Muscle layer of duodenum (tissue), 2 donors: ENCODE measurements around the gene SHF.

Source experiments
- H3K27ac ChIP-seq: one replicate; pipeline ENCODE4 v1.7.0; 2013; ENCODE audit warnings: mild to moderate bottlenecking, low read length
- H3K27me3 ChIP-seq: one replicate; pipeline ENCODE4 v1.7.0; 2013; ENCODE audit warnings: low read depth, mild to moderate bottlenecking, control low read depth, low read length
- H3K36me3 ChIP-seq, 2 donors: one replicate each; pipeline ENCODE4 v1.7.0; 2013; ENCODE audit warnings: low read length in 2 of 2, control low read depth in 1 of 2, mild to moderate bottlenecking in 1 of 2; ENCODE audit not compliant: insufficient read depth in 2 of 2, control insufficient read depth in 1 of 2
- H3K4me1 ChIP-seq, 2 donors: one replicate each; pipeline ENCODE4 v1.7.0; 2013; ENCODE audit warnings: low read length in 2 of 2, mild to moderate bottlenecking in 2 of 2, control low read depth in 1 of 2, moderate library complexity in 1 of 2; ENCODE audit not compliant: insufficient read depth in 2 of 2, control insufficient read depth in 1 of 2
- H3K4me3 ChIP-seq, 2 donors: one replicate each; pipeline ENCODE4 v1.7.0; 2013; ENCODE audit warnings: low read length in 2 of 2, low read depth in 1 of 2, mild to moderate bottlenecking in 1 of 2
- H3K9me3 ChIP-seq, 2 donors: one replicate each; pipeline ENCODE4 v1.7.0; 2013; ENCODE audit warnings: low read length in 2 of 2, control low read depth in 1 of 2, mild to moderate bottlenecking in 1 of 2; ENCODE audit not compliant: control insufficient read depth in 1 of 2
- donor health status: healthy.

The SHF gene

DNA sequence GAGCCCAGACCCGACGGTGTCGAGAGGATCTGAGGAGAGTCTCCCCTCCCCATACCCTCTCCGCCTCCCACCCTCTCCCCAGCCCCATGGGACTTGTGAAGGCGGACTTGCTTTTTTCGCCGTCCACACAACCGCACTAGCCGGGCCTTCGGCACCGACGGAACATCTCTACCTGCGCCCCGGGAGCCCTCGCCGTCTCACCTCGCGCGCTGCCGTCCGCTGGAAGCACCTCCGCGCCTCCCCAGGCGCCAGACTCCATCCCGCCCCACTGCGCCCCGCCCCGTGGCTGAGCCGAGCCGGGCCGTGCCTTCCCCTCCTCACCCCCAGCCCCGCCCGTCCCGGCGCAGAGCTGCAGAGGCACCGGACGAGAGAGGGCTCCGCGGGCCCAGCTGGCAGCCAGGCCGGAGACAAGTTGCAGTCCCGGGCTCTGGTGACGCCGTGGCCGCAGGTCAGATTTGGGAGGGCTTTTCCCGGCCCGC lies 58.1 kb downstream of the SHF start, which contains the start of the genes DUOX1 and DUOXA1:
DUOX1 (plus strand) TSS at position 344 of the 479 bp plus-strand sequence. CDS start 1,973 bp downstream, outside the sequence.
DUOXA1 (minus strand) TSS at position 229 of the 479 bp plus-strand sequence. CDS start 6,865 bp downstream, outside the sequence.
- peak within 1 kb of the TSS in 1 of 2 donors; percentile 45 for H3K4me3 ChIP-seq
- no peaks in the 10 kb centered on the region for H3K4me1 ChIP-seq
- H3K27ac ChIP-seq = no peak within 1 kb of the TSS
- no peaks in the 10 kb centered on the region for H3K36me3 ChIP-seq
- no peaks in the 10 kb centered on the region for H3K9me3 ChIP-seq
- H3K27me3 ChIP-seq = peaks cover 48% of the 10 kb centered on the region

DNA sequence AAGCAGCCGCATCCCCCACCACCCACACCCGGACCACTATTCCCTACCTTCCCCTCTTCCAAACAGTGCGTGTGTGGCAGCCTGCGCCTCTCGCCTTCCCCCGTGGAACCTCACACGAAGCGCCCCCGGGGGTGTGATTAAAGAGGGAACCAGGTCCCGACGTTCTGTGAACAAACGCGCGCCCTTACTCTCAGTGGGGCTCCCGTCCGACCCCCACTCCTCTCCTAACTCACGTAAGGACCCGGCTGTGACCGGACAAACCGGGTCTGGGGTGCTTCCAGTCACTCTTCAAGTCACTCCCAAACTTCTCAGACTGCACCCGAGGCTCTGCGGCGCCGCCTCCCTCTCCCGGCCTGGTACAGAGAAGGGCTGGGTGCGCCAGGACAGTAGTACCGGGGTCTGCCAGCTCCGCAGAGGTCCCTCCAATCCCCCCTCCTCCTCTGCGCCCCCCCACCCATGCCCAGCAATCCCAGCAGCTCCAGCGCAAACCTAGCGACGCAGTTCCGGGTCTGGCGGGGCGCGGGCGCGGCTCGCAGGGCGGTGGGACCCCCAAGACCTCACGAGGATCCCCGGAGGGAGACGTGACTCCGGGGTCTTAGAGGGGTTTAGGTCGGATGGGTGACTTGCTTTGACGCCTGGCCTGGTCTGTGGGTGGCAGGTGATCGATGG lies 58.7 kb downstream of the SHF start:
- H3K9me3 ChIP-seq = no peaks in the 10 kb centered on the region
- H3K36me3 ChIP-seq = no peaks in the 10 kb centered on the region
- H3K27me3 ChIP-seq = peaks cover 42% of the 10 kb centered on the region
- peak overlapping the region in 1 of 2 donors; percentile 45 for H3K4me3 ChIP-seq
- H3K4me1 ChIP-seq = no peaks in the 10 kb centered on the region
- no peak overlapping the region for H3K27ac ChIP-seq

DNA sequence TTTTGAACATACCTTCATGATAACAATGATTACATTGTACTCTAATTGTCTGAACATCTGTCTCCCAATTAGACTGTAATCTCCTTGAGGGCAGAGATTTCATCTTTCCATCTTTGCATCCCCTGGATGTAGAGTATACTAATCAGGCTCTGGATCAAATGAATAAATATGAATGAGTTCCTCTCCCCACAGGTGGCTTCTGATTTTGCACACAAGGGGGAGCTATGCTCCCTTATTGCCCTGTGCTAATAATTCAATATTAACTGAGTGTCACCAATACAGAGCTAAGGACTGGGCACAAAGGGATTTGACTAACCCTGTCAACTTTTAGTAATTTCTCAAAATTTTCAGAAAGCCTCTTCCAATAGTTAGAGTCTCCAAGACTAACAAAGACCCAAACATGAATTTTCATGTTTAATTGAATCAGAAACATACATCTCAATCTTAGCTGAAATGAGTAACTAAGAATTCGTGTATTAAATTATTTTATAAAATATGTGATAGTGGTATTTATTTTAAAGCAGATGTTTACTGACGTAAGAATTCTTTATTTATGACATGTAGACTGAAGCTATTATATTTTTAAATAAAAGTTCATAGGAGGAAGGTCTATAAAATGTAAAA lies 61.1 kb downstream of the SHF start:
- H3K27ac ChIP-seq = no peak overlapping the region
- no peaks in the 10 kb centered on the region for H3K36me3 ChIP-seq
- no peaks in the 10 kb centered on the region for H3K9me3 ChIP-seq
- H3K4me1 ChIP-seq = no peaks in the 10 kb centered on the region
- H3K4me3 ChIP-seq = no peak overlapping the region
- peaks cover 33% of the 10 kb centered on the region for H3K27me3 ChIP-seq

DNA sequence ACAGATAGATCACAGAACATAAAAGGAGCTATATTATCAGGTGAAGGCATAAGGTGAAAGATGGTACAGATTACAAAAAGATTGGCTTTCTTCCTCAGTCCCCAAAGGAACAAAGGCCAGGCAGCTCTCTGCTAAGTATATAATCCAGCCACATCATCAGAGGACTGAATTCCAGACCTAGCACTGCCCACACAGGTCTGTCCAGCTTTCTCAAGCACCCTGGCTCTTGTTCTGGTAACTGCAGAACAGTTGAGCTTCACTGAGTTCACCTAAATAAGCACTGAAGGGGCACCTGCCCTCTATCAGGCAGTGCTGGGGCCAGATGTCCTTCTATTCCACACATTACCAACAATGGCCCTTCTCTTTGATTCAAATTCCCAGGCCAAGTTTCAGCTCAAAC lies 64.4 kb downstream of the SHF start:
- Histone ChIP-seq H3K4me1 (no peaks in the 10 kb centered on the region), H3K27me3 (peaks cover 17% of the 10 kb centered on the region), H3K27ac (no peak overlapping the region), H3K9me3 (no peaks in the 10 kb centered on the region), H3K4me3 (no peak overlapping the region), H3K36me3 (no peaks in the 10 kb centered on the region)

DNA sequence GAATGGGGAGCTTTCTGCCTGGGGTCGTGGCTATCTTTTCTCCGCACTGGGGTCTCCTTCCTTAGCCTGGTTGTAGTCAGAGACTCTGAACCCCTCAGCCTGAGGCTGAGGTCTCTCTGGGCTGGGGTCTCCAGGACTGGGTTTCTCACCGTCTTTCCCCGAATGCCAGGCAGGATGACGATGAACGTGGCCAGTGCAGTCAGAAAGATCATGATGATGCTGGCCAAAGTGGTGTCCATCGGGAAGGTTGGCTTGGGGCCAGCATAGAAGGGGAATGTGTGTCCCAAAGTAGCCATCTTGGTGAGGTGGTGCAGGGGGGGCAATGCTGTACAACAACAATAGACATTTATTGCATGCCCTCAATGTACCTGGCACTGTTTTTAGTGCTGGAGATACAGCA lies 65.0 kb downstream of the SHF start:
- H3K4me3 ChIP-seq = no peak overlapping the region
- H3K36me3 ChIP-seq = no peaks in the 10 kb centered on the region
- H3K9me3 ChIP-seq = no peaks in the 10 kb centered on the region
- no peak overlapping the region for H3K27ac ChIP-seq
- H3K27me3 ChIP-seq = peaks cover 14% of the 10 kb centered on the region
- peaks cover 0 to 3% of the 10 kb centered on the region in 2 donors for H3K4me1 ChIP-seq

DNA sequence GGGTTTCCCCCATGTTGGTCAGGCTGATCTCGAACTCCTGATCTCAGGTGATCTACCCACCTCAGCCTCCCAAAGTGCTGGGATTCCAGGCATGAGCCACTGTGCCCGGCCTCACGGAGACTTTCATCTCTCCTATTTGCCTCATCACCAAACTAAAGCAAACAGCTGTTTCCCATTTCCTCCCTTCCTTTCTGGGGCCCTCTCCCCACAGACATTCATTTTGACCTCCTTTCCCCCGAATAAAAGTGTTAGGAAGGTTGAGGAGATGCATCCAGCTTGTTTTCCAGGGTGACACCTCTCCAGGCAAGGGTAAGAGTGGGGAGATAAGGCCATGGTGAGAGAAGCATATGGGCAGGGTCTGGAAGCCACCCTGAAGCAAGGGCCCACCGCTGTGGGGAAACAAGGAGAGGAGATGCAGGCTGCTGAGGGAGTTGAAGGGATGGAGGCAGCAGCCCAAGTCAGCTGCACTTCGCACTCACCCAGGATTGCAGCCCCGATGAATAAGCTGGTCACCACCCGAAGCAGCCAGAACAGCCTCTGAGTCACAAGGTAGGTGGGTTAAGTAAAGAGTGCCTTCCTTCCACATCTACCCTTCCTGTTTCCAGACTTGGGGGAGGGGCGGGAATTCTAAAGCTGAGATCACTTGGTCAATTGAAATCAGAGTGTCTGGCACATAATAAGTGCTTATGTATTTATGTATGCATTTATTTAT lies 65.9 kb downstream of the SHF start:
- Histone ChIP-seq H3K27me3 (peaks cover 17% of the 10 kb centered on the region), H3K27ac (no peak overlapping the region), H3K4me3 (no peak overlapping the region), H3K4me1 (peaks cover 0 to 12% of the 10 kb centered on the region in 2 donors), H3K36me3 (no peaks in the 10 kb centered on the region), H3K9me3 (no peaks in the 10 kb centered on the region)

DNA sequence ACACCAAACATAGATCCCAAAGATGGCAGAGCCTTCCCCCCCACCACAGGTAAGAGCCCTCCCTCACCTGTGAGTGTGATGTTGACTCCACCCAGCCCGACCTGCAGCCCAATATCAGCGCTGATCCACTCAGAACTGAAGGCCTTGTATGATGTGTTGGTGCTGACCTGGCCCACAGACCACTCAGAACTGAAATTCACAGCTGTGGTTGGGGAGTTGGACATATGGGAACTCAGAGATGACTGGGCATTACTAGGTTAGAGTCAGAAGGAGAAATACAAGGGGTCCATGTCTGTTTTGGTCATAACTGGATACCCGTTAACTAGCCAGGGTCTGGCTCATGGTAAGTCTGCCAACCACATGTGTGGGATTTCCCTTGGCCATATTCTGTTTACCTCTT lies 66.7 kb downstream of the SHF start:
- Histone ChIP-seq H3K4me3 (no peak overlapping the region), H3K27ac (no peak overlapping the region)

DNA sequence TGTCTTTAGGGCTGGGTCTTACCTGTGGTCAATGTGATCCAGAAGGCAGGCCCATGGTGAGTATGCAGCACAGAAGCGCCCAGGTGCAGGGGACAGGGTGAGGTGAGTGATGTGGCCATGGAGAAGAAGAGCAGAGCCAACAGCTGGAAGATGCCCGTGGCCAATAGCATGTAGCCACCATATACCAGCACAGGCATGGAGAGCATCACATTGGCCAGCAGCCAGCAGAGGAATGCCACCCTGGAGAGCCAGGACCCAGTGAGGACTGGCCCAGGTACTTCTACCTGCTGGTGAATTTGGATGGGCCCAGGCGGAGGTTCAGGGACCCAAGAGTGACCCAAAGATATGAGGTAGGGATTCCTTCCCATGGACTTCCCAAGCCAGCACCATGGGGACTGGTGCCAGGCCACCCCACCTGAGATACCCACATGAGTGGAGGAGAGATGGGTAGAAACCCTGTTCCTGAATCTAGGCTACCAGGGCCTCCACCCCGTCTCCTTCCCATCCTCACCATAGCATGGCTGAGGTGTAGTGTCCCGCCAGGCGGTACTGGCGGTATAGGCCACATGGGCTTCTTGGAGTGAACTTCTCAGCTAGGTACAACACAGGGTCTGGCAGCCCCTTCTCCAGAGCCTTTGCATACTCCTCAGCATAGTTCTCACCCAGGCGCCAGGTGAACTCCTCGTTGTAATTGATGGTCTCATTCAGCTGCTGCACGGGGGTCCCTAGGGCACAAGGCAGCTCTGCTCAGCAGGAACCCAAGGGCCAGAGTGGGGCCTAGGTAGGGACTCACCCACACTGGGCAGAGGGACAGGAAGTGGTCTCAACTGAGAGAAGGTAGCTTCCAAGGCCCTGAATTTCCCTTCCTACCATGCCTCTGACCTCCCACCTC lies 67.4 kb downstream of the SHF start:
- H3K9me3 ChIP-seq = no peaks in the 10 kb centered on the region
- H3K27me3 ChIP-seq = peaks cover 33% of the 10 kb centered on the region
- H3K4me3 ChIP-seq = no peak overlapping the region
- H3K36me3 ChIP-seq = no peaks in the 10 kb centered on the region
- peaks cover 0 to 20% of the 10 kb centered on the region in 2 donors for H3K4me1 ChIP-seq
- H3K27ac ChIP-seq = no peak overlapping the region

More for the DNA sequence above, 66.7 kb downstream of the SHF start:
- no peaks in the 10 kb centered on the region for H3K36me3 ChIP-seq
- no peaks in the 10 kb centered on the region for H3K9me3 ChIP-seq
- peaks cover 26% of the 10 kb centered on the region for H3K27me3 ChIP-seq
- peaks cover 0 to 20% of the 10 kb centered on the region in 2 donors for H3K4me1 ChIP-seq

DNA sequence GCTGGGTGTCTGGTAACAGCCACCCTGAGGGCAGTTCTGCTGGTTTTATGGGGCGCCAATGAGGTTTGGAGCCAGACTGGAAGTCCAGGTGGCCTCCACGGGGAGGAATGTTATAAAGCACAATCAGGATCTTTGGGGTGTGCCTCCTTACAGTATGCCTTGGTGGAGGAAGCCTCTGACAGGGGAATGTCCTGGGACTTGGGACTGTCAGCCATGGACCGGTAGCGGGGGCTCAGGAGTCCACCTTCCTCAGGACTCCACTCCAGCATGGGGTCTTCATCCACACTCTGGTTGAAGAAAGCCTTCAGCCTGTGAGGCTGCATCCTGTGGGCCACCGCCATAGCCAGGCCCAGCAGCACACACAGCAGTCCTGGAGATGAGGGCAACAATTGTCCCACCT lies 68.8 kb downstream of the SHF start:
- peaks cover under 1 to 28% of the 10 kb centered on the region in 2 donors for H3K4me1 ChIP-seq
- no peak overlapping the region for H3K4me3 ChIP-seq
- peaks cover 46% of the 10 kb centered on the region for H3K27me3 ChIP-seq
- H3K9me3 ChIP-seq = no peaks in the 10 kb centered on the region
- no peak overlapping the region for H3K27ac ChIP-seq
- H3K36me3 ChIP-seq = no peaks in the 10 kb centered on the region

DNA sequence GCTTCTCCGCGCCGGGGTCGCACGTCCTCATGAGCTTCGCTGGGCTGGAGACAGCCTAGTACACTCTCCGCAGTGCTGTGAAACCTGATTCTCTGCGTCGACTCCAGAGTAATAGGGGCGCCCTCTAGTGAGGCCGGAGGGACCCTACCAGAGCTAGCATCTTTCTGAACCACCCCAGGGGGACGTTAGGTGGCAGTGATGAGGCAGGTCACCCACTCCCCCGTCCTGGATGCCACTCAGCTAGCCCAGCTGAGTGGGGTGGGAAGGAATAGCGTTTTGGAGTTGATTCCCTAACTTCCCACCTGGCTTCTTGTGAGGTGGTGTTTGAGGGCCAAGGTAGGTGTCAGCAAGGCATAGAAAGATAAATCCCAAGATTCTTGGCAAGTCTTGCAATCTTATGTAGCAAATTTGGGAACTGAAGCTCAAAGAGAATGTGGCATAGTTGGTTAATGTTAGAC lies 69.6 kb downstream of the SHF start:
- Histone ChIP-seq H3K27me3 (peaks cover 54% of the 10 kb centered on the region), H3K36me3 (no peaks in the 10 kb centered on the region), H3K9me3 (no peaks in the 10 kb centered on the region), H3K4me3 (peak overlapping the region; percentile 7 to 49), H3K27ac (no peak overlapping the region), H3K4me1 (peaks cover 3 to 32% of the 10 kb centered on the region in 2 donors)
